DND-41 (cell line): Measurements from ENCODE around the gene RCAN1.

Experiments used
- ATAC-seq: fragments of 200-7000 bp; cut with Tn5 transposase; 3 replicates; pipeline ENCODE4 v1.9.1; 2021; ENCODE audit warnings: low read depth; ENCODE audit not compliant: insufficient read depth
- DNase-seq: peaks from one replicate; pipeline ENCODE4 v3.0.0-alpha.2; 2020
- H2AFZ ChIP-seq: 2 replicates; pipeline ENCODE4 v1.6.0; 2012; ENCODE audit warnings: low read depth, low read length
- H3K27ac ChIP-seq: 2 replicates; pipeline ENCODE4 v1.5.1; 2012; ENCODE audit warnings: low read length, inconsistent platforms
- H3K27me3 ChIP-seq: fragments of 200-600 bp; sonication (generic); 2 replicates; pipeline ENCODE4 v1.6.0; 2012; ENCODE audit warnings: low read length, mild to moderate bottlenecking, inconsistent platforms; ENCODE audit not compliant: insufficient read depth, poor library complexity
- H3K36me3 ChIP-seq: 2 replicates; pipeline ENCODE4 v1.5.1; 2012; ENCODE audit warnings: low read length, inconsistent platforms; ENCODE audit not compliant: insufficient read depth
- H3K4me1 ChIP-seq: 2 replicates; pipeline ENCODE4 v1.5.1; 2012; ENCODE audit warnings: mild to moderate bottlenecking, low read length; ENCODE audit not compliant: insufficient read depth
- H3K4me2 ChIP-seq: 2 replicates; pipeline ENCODE4 v1.6.0; 2012; ENCODE audit warnings: mild to moderate bottlenecking, moderate library complexity, low read length, inconsistent platforms; ENCODE audit not compliant: insufficient read depth
- H3K4me3 ChIP-seq, 2 experiments: fragments of 200-600 bp in 1 of 2; shearing (Covaris generic) in 1 of 2; 2 replicates each; pipeline ENCODE4 v1.5.1; 2012 to 2016; ENCODE audit warnings: inconsistent platforms in 2 of 2, low read length in 2 of 2, mild to moderate bottlenecking in 2 of 2, low read depth in 1 of 2, moderate library complexity in 1 of 2
- H3K79me2 ChIP-seq: 2 replicates; pipeline ENCODE4 v1.6.0; 2012; ENCODE audit warnings: low read length, inconsistent platforms; ENCODE audit not compliant: insufficient read depth
- H3K9ac ChIP-seq: 2 replicates; pipeline ENCODE4 v1.6.0; 2012; ENCODE audit warnings: low read depth, mild to moderate bottlenecking, inconsistent platforms, low read length, moderate library complexity
- H3K9me3 ChIP-seq: 2 replicates; pipeline ENCODE4 v1.5.1; 2012; ENCODE audit warnings: low read length, moderate library complexity, mild to moderate bottlenecking, inconsistent platforms; ENCODE audit not compliant: insufficient read depth, severe bottlenecking
- H4K20me1 ChIP-seq: 2 replicates; pipeline ENCODE4 v1.6.0; 2012; ENCODE audit warnings: low read length; ENCODE audit not compliant: insufficient read depth
- EZH2 ChIP-seq: IDR thresholded peaks from 3 replicates; pipeline ENCODE4 v1.6.1; 2012; ENCODE audit warnings: borderline replicate concordance, low read depth, mild to moderate bottlenecking, moderate library complexity, low read length, inconsistent platforms; ENCODE audit not compliant: severe bottlenecking
- TF ChIP-seq, protein P1 (sequence below): IDR thresholded peaks from 2 replicates; pipeline ENCODE4 v1.5.1; 2012; ENCODE audit warnings: borderline replicate concordance, low read length, moderate library complexity, mild to moderate bottlenecking; ENCODE audit not compliant: poor library complexity, severe bottlenecking; ENCODE audit errors: extremely low read depth

RCAN1 gene

GRCh38 chr21:34504595-34504994 lies 110.3 kb downstream of the RCAN1 start:
- H3K4me1 ChIP-seq: no peaks in the 10 kb centered on the region
- no peak overlapping the region for H2AFZ ChIP-seq
- H3K9ac ChIP-seq: no peak overlapping the region
- H3K4me2 ChIP-seq: no peak overlapping the region
- TF ChIP-seq, protein P1, sequence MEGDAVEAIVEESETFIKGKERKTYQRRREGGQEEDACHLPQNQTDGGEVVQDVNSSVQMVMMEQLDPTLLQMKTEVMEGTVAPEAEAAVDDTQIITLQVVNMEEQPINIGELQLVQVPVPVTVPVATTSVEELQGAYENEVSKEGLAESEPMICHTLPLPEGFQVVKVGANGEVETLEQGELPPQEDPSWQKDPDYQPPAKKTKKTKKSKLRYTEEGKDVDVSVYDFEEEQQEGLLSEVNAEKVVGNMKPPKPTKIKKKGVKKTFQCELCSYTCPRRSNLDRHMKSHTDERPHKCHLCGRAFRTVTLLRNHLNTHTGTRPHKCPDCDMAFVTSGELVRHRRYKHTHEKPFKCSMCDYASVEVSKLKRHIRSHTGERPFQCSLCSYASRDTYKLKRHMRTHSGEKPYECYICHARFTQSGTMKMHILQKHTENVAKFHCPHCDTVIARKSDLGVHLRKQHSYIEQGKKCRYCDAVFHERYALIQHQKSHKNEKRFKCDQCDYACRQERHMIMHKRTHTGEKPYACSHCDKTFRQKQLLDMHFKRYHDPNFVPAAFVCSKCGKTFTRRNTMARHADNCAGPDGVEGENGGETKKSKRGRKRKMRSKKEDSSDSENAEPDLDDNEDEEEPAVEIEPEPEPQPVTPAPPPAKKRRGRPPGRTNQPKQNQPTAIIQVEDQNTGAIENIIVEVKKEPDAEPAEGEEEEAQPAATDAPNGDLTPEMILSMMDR: no peak
- TF ChIP-seq EZH2: no peak
- H3K27me3 ChIP-seq: no peaks in the 10 kb centered on the region
- DNase-seq: no peak
- H3K36me3 ChIP-seq: no peaks in the 10 kb centered on the region
- no peaks in the 10 kb centered on the region for H3K9me3 ChIP-seq
- no peaks in the 10 kb centered on the region for H4K20me1 ChIP-seq
- H3K4me3 ChIP-seq: no peak overlapping the region
- H3K27ac ChIP-seq: no peak overlapping the region
- no peaks in the 10 kb centered on the region for H3K79me2 ChIP-seq
- ATAC-seq: no peak

DNA sequence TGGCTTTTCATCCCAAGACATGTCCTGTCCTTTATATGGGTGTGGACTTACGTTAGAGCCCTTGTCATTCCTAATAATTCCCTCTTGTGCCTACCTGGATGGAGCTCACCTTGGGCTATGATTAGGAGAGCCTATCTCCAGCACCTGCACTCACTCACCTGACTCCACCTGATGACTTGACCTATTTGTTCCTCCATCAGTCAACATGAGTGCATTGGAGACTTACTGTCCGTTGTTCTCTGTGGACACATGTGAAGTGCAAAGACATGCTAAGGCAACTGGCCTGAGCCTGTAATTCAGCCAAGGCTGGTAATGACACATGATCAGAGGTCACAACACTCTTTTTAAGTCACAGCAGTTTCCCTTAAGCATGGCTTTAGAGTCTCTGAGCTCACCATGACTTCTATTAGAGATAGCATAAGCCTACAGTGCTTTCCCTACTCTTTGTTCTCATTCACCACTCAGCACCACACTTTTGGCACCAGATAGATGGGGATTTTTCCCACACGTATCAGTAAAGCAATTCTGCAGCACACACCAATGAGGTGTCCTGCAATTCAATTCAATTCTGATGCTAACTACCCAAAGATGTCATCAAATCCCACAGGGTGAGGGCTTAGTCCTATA lies 112.3 kb downstream of the RCAN1 start:
- ATAC-seq: no peak
- H3K4me3 ChIP-seq: no peak overlapping the region
- H3K9ac ChIP-seq: no peak overlapping the region

DNA sequence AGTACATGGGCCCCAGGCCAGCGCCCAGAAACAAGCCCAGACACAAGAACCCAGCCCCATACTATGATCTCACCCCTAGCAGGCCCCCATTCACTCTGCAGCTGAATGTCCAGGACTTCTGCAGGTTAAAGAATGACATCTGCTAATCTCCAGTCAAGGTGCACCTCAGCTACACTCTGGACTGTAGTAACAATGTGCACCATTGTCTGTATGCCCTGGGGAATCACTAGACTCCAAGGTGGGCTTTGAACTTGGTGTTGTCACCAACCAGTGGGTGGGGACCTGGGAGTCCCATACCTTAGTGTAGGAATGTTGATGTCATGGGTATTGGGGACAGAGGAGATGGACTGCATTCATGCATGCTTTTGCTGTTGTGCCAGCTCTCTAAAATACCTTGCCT lies 113.2 kb downstream of the RCAN1 start:
- Histone ChIP-seq H4K20me1 (no peaks in the 10 kb centered on the region), H3K27me3 (no peaks in the 10 kb centered on the region), H2AFZ (no peak overlapping the region), H3K9me3 (peaks cover 3% of the 10 kb centered on the region), H3K4me1 (no peaks in the 10 kb centered on the region), H3K9ac (no peak overlapping the region), H3K79me2 (no peaks in the 10 kb centered on the region), H3K27ac (no peak overlapping the region), H3K36me3 (no peaks in the 10 kb centered on the region), H3K4me2 (no peak overlapping the region), H3K4me3 (no peak overlapping the region)
- no peak for ATAC-seq
- no peak for DNase-seq
- TF ChIP-seq, protein P1: no peak
- no peak for TF ChIP-seq EZH2

More for the DNA sequence above, 112.3 kb downstream of the RCAN1 start:
- TF ChIP-seq, protein P1: no peak
- no peak for TF ChIP-seq EZH2
- Histone ChIP-seq H3K27me3 (no peaks in the 10 kb centered on the region), H3K36me3 (no peaks in the 10 kb centered on the region), H3K27ac (no peak overlapping the region), H3K4me2 (no peak overlapping the region), H2AFZ (no peak overlapping the region), H3K9me3 (peaks cover under 1% of the 10 kb centered on the region), H4K20me1 (no peaks in the 10 kb centered on the region), H3K4me1 (no peaks in the 10 kb centered on the region), H3K79me2 (no peaks in the 10 kb centered on the region)
- DNase-seq: no peak
